ENCODE results near the gene REEP2.
"Not testable (repeated sequence)": the region's sequence is repeated elsewhere in the genome, so short reads cannot be mapped to it uniquely, and the experiment has no call there.

The REEP2 gene

DNA sequence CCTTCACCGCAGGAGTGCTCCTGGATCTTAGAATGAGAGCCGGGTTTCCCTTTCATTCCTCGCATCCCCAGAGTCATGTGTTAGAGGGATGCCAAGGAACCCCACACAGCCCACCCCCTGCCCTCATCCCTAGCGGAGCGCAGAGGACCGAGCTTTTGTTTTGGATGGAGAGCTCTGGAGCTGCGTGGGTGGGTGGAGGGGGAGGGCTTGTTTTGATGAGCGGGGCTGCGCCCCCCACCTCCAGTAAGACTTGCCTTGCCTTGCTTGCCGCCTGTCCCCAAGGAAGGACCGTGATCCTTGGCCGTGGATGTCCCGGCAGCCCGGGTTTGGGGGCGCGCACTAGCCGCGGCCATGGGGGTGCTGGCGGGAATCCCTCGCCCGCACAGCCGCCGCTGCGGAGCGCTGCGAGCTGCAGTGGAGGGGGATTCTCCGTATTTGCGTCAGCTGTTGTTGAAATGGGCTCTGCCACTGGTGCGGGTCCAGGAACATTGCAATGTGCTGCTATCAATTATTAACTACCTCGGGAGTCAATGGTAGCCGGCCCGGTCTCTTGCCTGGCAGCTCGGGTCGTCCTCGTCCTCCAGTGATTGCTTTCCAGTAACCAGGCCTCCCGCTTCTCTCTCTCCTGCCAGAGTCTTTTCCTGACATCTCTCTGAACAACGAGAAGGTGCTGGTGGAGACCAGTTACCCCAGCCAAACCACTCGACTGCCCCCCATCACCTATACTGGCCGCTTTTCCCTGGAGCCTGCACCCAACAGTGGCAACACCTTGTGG is 27.5 kb downstream of the REEP2 start:
- peak; percentile 26 for DNase-seq (ENCODE audit: low read depth)

DNA sequence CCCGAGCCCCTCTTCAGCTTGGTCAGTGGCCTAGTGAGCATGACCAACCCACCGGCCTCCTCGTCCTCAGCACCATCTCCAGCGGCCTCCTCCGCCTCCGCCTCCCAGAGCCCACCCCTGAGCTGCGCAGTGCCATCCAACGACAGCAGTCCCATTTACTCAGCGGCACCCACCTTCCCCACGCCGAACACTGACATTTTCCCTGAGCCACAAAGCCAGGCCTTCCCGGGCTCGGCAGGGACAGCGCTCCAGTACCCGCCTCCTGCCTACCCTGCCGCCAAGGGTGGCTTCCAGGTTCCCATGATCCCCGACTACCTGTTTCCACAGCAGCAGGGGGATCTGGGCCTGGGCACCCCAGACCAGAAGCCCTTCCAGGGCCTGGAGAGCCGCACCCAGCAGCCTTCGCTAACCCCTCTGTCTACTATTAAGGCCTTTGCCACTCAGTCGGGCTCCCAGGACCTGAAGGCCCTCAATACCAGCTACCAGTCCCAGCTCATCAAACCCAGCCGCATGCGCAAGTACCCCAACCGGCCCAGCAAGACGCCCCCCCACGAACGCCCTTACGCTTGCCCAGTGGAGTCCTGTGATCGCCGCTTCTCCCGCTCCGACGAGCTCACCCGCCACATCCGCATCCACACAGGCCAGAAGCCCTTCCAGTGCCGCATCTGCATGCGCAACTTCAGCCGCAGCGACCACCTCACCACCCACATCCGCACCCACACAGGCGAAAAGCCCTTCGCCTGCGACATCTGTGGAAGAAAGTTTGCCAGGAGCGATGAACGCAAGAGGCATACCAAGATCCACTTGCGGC is 28.2 kb downstream of the REEP2 start:
- DNase-seq (ENCODE audit: low read depth): peak; percentile 44

- DNase-seq (ENCODE audit: low read depth): peak; percentile 36
Measured at GRCh38 chr5:138467711-138468132, 28.9 kb downstream of the REEP2 start.

DNA sequence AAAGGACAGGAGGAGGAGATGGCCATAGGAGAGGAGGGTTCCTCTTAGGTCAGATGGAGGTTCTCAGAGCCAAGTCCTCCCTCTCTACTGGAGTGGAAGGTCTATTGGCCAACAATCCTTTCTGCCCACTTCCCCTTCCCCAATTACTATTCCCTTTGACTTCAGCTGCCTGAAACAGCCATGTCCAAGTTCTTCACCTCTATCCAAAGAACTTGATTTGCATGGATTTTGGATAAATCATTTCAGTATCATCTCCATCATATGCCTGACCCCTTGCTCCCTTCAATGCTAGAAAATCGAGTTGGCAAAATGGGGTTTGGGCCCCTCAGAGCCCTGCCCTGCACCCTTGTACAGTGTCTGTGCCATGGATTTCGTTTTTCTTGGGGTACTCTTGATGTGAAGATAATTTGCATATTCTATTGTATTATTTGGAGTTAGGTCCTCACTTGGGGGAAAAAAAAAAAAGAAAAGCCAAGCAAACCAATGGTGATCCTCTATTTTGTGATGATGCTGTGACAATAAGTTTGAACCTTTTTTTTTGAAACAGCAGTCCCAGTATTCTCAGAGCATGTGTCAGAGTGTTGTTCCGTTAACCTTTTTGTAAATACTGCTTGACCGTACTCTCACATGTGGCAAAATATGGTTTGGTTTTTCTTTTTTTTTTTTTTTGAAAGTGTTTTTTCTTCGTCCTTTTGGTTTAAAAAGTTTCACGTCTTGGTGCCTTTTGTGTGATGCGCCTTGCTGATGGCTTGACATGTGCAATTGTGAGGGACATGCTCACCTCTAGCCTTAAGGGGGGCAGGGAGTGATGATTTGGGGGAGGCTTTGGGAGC is 29.5 kb downstream of the REEP2 start:
- peak; percentile 45 for DNase-seq (ENCODE audit: low read depth)

DNA sequence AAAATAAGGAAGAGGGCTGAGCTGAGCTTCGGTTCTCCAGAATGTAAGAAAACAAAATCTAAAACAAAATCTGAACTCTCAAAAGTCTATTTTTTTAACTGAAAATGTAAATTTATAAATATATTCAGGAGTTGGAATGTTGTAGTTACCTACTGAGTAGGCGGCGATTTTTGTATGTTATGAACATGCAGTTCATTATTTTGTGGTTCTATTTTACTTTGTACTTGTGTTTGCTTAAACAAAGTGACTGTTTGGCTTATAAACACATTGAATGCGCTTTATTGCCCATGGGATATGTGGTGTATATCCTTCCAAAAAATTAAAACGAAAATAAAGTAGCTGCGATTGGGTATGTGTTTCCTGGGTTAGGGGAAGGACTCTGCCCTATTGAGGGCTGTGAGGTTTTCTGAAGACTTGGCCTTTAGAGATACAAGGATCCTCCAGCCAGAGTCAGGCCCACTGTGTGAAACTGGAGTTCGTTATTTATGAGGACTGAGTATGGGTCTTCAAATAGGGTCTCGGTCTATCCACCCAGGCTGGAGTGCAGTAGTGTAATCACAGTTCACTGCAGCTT is 30.2 kb downstream of the REEP2 start:
- no peak for DNase-seq (ENCODE audit: low read depth)

DNA sequence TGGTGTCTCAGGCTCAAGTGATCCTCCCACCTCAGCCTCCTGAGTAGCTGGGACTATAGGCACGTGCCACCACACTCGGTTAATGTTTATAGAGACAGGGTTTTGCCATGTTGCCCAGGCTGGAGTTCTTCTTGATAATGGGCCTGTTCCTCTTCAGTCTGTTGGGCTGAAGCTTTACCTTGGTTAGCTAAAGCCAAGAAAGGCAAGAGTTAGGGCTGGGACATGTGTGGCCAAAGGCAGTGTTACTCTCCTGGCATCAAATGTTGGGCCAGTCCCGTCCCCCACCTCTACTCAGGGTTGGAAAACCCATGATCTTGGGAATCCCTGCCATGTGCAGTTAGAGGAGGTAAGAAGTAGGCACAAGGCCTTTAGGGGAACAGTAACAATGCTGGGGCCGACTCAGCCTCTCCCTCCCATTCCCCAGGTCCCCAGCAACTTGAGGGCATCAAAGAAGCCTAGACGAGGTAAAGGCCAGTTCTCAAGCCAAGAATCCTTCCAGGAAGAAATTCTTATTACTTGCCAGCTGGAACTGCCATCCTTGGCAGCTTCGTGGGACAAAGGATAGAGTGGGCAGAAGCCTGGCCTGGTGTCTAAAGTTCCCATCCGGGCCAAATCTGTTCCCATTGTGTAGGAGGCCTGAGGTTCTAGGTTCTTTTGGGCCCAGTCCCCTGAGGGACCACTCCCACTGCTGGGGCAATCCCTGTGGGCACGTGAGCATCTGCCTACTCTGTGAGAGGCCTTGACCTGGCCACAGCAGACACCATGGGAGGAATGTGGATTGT is 30.9 kb downstream of the REEP2 start:
- peak; percentile 78 for DNase-seq (ENCODE audit: low read depth)

DNA sequence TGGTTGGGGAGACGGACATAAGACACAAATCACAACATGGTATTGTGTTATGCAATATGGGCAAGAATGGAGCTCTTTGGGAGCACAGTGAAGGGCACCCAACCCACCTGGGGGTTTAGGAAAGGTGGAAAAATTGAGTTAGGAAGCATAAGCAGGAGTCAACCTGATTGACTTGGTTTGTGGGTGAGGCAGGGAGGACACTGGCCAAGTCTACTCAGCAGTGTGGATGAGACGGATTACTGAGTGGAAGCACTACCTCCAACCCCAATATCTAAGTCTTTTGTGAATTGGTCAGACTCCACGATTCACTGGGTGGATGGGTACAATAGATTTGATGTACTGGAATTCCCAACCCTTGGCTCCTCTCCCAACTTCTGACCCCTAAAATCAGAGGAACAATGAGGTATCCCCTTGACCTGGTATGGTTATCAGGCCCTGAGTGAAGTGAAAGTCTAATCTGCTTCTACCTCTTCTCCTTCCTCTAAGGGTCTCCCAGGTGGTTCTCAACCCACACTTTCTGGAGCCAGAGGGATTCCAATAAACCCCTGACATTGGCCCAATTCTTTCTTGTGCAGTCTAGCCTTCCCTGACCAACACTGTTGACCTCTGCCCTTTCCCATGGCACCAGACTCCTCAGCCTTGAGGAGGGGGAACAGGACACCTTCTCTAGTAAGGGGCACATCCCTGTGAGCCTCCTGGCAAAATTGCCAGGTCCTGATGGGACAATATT is 31.6 kb downstream of the REEP2 start:
- DNase-seq (ENCODE audit: low read depth): no peak

- no peak for DNase-seq (ENCODE audit: low read depth)
Measured at GRCh38 chr5:138471052-138471361, 32.1 kb downstream of the REEP2 start.

- DNase-seq (ENCODE audit: low read depth): no peak
Measured at GRCh38 chr5:138472353-138472752, 33.5 kb downstream of the REEP2 start.

GRCh38 chr5:138473151-138473550 is 34.3 kb downstream of the REEP2 start:
- DNase-seq (ENCODE audit: low read depth): not testable (repeated sequence)

DNA sequence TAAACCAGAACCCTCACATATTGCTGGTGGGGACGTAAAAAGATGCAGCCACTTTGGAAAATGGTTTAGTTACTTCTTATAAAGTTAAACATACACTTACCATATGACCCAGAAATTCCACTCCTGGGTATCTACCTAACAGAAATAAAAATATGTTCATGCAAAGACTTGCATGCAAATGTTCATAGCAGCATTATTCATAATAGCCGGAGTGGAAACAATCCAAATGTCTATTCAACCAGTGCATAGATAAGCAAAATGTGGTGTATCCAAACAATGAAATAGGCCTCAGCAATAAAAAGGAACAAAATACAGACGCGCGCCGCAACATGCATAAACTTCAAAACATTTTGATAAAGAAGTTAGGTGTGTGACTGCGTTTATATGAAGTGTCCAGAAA is 38.1 kb downstream of the REEP2 start:
- no peak for DNase-seq (ENCODE audit: low read depth)

DNA sequence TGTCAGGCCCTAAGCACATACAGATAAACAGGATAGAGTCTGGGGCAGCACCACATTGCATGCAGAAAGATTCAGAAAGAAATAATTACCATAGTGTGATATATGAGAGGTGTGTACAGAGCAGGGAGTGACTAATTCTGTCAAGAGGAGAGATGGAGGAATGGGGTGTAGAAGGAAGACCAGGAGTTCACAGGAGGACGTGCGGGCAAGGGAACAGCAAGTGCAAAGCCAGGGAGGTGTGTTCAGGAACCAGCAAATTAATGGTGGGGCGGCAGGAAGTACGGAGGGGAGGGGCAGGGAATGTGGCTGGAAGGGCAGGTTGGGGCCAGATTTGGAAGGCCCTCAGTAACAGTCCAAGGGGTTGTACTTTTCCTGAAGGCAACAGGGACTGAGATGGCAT is 43.8 kb downstream of the REEP2 start:
- no peak for DNase-seq (ENCODE audit: low read depth)

- DNase-seq (ENCODE audit: low read depth): no peak
Measured at GRCh38 chr5:138488481-138488945, 49.7 kb downstream of the REEP2 start.

- DNase-seq (ENCODE audit: low read depth): no peak
Measured at GRCh38 chr5:138489683-138490061, 50.8 kb downstream of the REEP2 start.

- no peak for DNase-seq (ENCODE audit: low read depth)
Measured at GRCh38 chr5:138490648-138491283, 51.9 kb downstream of the REEP2 start.

DNA sequence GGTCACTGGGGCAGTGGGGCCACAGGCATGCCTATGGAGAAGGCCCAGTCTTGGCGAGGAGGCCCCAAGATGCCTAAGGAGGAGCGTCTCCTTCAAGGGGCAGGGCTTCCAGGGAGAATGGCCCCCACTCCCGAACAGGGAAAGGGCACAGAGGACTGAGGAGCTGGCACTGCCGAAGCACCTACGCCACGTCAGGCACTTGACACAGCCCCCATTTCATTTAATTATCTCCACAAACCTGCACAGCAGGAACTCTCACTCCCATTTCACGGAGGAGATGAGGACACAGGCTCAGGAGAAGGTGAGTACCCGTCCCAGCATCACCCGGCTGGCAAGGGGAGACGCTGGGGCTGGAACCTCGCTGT is 52.4 kb downstream of the REEP2 start:
- DNase-seq (ENCODE audit: low read depth): no peak

GRCh38 chr5:138491669-138492559 is 53.1 kb downstream of the REEP2 start:
- DNase-seq (ENCODE audit: low read depth): peak; percentile 63

DNA sequence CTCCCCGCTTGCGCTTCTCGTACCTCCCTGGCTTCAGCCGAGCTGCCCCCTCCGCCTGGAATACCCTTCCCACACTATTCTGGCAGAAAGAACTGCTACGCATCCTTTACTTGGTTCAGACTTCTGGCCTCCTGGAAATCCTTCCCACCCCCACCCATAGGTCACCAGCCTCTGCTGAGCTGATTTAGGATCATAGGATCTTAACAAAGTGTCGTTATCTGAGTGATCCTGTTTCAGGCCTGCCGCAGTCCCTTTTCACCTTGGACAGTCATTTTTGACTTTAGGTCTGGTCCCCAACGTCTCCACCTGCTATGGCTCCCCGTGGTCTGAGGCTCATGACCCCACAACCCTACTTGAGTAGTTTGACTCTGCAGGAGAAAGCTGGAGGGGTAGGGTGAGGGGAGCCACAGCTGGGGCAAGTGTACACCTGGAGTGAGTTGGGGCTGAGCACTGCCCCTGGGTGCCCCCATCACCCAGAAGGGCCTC is 53.7 kb downstream of the REEP2 start:
- DNase-seq (ENCODE audit: low read depth): no peak

- DNase-seq (ENCODE audit: low read depth): no peak
Measured at GRCh38 chr5:138495351-138495750, 56.5 kb downstream of the REEP2 start.

Data from stimulated activated CD8-positive, alpha-beta memory T cell treated with anti-CD3 and anti-CD28 coated beads, Interleukin-15, amount 100 ng/mL, for 1 hour (primary cell).